HepG2 (cell line): Measurements from ENCODE around the gene PTPN18. TPM values are rescaled to one million over a fixed set of nuclear protein-coding genes. Genes with fewer than 3 reads are reported as not detected.

Source experiments
- ATF7-NPFF ChIP-seq: sonication (generic); formaldehyde crosslinking; IDR thresholded peaks from 2 replicates; pipeline ENCODE4 v1.8.1; 2023; ENCODE audit warnings: mild to moderate bottlenecking, low read depth, missing genetic modification reagents, moderate library complexity
- CBX2 ChIP-seq, 2 experiments: fragments of 200-600 bp in 1 of 2; sonication (generic); formaldehyde crosslinking in 1 of 2; IDR thresholded peaks; 2 replicates each; pipeline versions ENCODE4 v1.7.0 to v1.8.1; 2018 to 2022; ENCODE audit warnings: low read depth in 2 of 2, low read length in 1 of 2, mild to moderate bottlenecking in 1 of 2, missing genetic modification reagents in 1 of 2
- GABPB1 ChIP-seq: IDR thresholded peaks from 2 replicates; pipeline ENCODE4 v1.6.1; 2016; ENCODE audit warnings: mild to moderate bottlenecking, missing genetic modification reagents, moderate library complexity, missing compliant biosample characterization
- GMEB1 ChIP-seq: sonication (generic); formaldehyde crosslinking; IDR thresholded peaks from 2 replicates; pipeline ENCODE4 v1.5.1; 2020; ENCODE audit warnings: missing genetic modification reagents, mild to moderate bottlenecking, borderline replicate concordance
- KDM3A ChIP-seq: IDR thresholded peaks from 2 replicates; pipeline ENCODE4 v1.6.1; 2018; ENCODE audit warnings: low read depth, missing compliant biosample characterization
- MEIS2 ChIP-seq: sonication (generic); formaldehyde crosslinking; IDR thresholded peaks from 2 replicates; pipeline ENCODE4 v1.9.0; 2021; ENCODE audit warnings: mild to moderate bottlenecking, missing genetic modification reagents
- MIXL1 ChIP-seq: IDR thresholded peaks from 2 replicates; pipeline ENCODE4 v1.6.1; 2016
- PAXIP1 ChIP-seq: sonication (generic); formaldehyde crosslinking; conservative IDR thresholded peaks from 2 replicates; pipeline ENCODE4 v1.4.0; 2020; ENCODE audit warnings: mild to moderate bottlenecking, missing genetic modification reagents, moderate library complexity
- TCF12 ChIP-seq, 2 experiments: fragments of 450-650 bp in 1 of 2; sonication (generic) in 1 of 2; formaldehyde crosslinking in 1 of 2; IDR thresholded peaks; 2 replicates each; pipeline versions ENCODE4 v1.6.1 to v1.8.0; 2017 to 2022; ENCODE audit warnings: antibody characterized with exemption in 1 of 2, mild to moderate bottlenecking in 1 of 2, missing genetic modification reagents in 1 of 2, moderate library complexity in 1 of 2
- ZEB1 ChIP-seq: IDR thresholded peaks from 2 replicates; pipeline ENCODE4 v1.6.1; 2012; ENCODE audit warnings: mild to moderate bottlenecking, low read depth, inconsistent platforms; ENCODE audit not compliant: insufficient replicate concordance
- ZFP37 ChIP-seq: sonication (generic); formaldehyde crosslinking; IDR thresholded peaks from 2 replicates; pipeline ENCODE4 v1.4.0; 2020; ENCODE audit warnings: missing genetic modification reagents, borderline replicate concordance
- ZFX ChIP-seq: sonication (generic); formaldehyde crosslinking; IDR thresholded peaks from 2 replicates; pipeline ENCODE4 v1.4.0; 2020; ENCODE audit warnings: mild to moderate bottlenecking, low read depth, missing genetic modification reagents, moderate library complexity
- ZNF326 ChIP-seq: sonication (generic); formaldehyde crosslinking; IDR thresholded peaks from 2 replicates; pipeline ENCODE4 v1.4.0; 2020; ENCODE audit warnings: missing genetic modification reagents, borderline replicate concordance
- ZNF501 ChIP-seq: sonication (generic); formaldehyde crosslinking; IDR thresholded peaks from 2 replicates; pipeline ENCODE4 v1.5.1; 2020; ENCODE audit warnings: mild to moderate bottlenecking, moderate library complexity, missing genetic modification reagents
- ZNF614 ChIP-seq: IDR thresholded peaks from 2 replicates; pipeline ENCODE4 v1.6.1; 2018; ENCODE audit warnings: missing biosample characterization, missing genetic modification reagents, inconsistent platforms, borderline replicate concordance
- ZNF788 ChIP-seq: sonication (generic); formaldehyde crosslinking; IDR thresholded peaks from 2 replicates; pipeline ENCODE4 v1.5.0; 2020; ENCODE audit warnings: mild to moderate bottlenecking, missing genetic modification reagents, borderline replicate concordance
- ZSCAN9 ChIP-seq: IDR thresholded peaks from 2 replicates; pipeline ENCODE4 v1.6.1; 2016; ENCODE audit warnings: borderline replicate concordance
- polyA plus RNA-seq, 8 experiments: library from polyadenylated mRNA; depleted of rRNA in 3 of 8; stranded (reverse) in 7 of 8; unstranded in 1 of 8; fragments of >200 nt; fragmentation: Illumina TruSeq in 4 of 8; extraction: Trizol in 4 of 8; gene quantifications; 2 replicates each; pipeline versions ENCODE4 v1.2.1 to v1.2.3, GENCODE V29; 2011 to 2016; ENCODE audit warnings: low read depth in 4 of 8, missing spikeins in 1 of 8, mixed read lengths in 1 of 8; ENCODE audit not compliant: insufficient read depth in 1 of 8
- total RNA-seq, 5 experiments: library from RNA; depleted of rRNA; stranded (reverse); fragments of >200 nt; fragmentation: Illumina TruSeq; extraction: Trizol; gene quantifications; 2 replicates each; pipeline ENCODE4 v1.2.3, GENCODE V29; 2016; ENCODE audit warnings: low read depth in 1 of 5
- TF ChIP-seq, protein P1 (sequence below): sonication (generic); formaldehyde crosslinking; IDR thresholded peaks from 2 replicates; pipeline ENCODE4 v1.5.0; 2020; ENCODE audit warnings: mild to moderate bottlenecking, missing genetic modification reagents, borderline replicate concordance

PTPN18 gene
- total and polyA plus RNA-seq, 2 of the 13 experiments (the other 11 are each of a cell fraction or from before 2014, with no cell fraction given): 14.8 to 39.6 TPM

DNA sequence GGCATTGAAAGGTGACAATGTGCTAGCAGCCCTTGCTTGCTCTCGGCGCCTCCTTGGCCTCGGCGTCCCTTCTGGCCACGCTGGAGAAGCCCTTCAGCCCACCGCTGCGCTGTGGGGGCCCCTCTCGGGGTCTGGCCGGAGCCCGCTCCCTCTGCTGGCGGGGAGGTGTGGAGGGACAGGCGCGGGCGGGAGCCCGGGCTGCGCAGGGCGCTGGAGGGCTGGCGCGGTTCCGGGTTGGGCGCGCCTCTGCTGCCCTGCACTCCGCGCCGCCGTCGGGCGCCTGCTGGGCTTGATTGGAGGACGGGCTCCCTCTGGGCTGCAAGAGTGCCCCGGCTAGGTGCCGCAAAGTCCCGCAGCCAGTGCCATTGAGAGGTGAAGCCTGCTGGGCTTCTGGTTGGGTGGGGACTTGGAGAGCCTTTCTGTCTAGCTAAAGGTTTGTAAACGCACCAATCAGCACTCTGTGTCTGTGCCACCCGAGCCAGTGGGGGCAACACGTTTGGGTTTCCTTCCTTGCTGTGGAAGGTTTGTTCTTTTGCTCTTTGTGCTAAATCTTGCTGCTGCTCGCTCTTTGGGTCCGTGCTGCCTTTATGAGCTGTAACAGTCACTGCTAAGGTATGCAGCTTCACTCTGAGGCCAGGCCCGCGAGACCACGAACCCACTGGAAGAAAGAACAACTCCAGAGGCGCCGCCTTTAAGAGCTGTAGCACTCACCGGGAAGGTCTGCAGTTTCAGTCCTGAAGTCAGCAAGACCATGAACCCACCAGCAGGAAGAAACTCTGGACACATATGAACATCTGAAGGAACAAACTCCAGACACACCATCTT, 27.9 kb upstream of the PTPN18 start (continued):
- TF ChIP-seq, protein P1, sequence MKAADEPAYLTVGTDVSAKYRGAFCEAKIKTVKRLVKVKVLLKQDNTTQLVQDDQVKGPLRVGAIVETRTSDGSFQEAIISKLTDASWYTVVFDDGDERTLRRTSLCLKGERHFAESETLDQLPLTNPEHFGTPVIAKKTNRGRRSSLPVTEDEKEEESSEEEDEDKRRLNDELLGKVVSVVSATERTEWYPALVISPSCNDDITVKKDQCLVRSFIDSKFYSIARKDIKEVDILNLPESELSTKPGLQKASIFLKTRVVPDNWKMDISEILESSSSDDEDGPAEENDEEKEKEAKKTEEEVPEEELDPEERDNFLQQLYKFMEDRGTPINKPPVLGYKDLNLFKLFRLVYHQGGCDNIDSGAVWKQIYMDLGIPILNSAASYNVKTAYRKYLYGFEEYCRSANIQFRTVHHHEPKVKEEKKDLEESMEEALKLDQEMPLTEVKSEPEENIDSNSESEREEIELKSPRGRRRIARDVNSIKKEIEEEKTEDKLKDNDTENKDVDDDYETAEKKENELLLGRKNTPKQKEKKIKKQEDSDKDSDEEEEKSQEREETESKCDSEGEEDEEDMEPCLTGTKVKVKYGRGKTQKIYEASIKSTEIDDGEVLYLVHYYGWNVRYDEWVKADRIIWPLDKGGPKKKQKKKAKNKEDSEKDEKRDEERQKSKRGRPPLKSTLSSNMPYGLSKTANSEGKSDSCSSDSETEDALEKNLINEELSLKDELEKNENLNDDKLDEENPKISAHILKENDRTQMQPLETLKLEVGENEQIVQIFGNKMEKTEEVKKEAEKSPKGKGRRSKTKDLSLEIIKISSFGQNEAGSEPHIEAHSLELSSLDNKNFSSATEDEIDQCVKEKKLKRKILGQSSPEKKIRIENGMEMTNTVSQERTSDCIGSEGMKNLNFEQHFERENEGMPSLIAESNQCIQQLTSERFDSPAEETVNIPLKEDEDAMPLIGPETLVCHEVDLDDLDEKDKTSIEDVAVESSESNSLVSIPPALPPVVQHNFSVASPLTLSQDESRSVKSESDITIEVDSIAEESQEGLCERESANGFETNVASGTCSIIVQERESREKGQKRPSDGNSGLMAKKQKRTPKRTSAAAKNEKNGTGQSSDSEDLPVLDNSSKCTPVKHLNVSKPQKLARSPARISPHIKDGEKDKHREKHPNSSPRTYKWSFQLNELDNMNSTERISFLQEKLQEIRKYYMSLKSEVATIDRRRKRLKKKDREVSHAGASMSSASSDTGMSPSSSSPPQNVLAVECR: peak; percentile 28; the same call in 1 of the 2 replicates
- TF ChIP-seq KDM3A (CRISPR knock-in tag) (no peak), ZNF614 (CRISPR knock-in tag) (peak; percentile 38; the same call in 1 of the 2 replicates), ZFX (CRISPR knock-in tag) (0 out of 2 replicates have a peak, but pooled peaks have one; percentile 11), ZSCAN9 (CRISPR knock-in tag) (no peak), PAXIP1 (CRISPR knock-in tag) (0 out of 2 replicates have a peak, but pooled peaks have one; percentile 20), GABPB1 (CRISPR knock-in tag) (peak; percentile 47; the same call in 1 of the 2 replicates), ZNF326 (CRISPR knock-in tag) (no peak), MEIS2 (no peak), ZEB1 (no peak), CBX2 (IDR thresholded peaks at IDR 0.05; ENCODE audit: low read depth, low read length) (no peak), CBX2 (CRISPR knock-in tag; IDR thresholded peaks at IDR 0.05; ENCODE audit: low read depth) (0 out of 2 replicates have a peak, but pooled peaks have one; percentile 45), TCF12 (IDR thresholded peaks at IDR 0.05) (no peak), TCF12 (CRISPR knock-in tag; IDR thresholded peaks at IDR 0.05) (no peak), GMEB1 (CRISPR knock-in tag) (peak; percentile 53; the same call in 1 of the 2 replicates), MIXL1 (CRISPR knock-in tag) (no peak), ATF7-NPFF (CRISPR knock-in tag) (peak; percentile 77), ZFP37 (no peak), ZNF788 (CRISPR knock-in tag) (peak; percentile 38; the same call in 1 of the 2 replicates), ZNF501 (0 out of 2 replicates have a peak, but pooled peaks have one; percentile 25)
